ENCODE data around the gene ETV7.

ETV7 gene

DNA sequence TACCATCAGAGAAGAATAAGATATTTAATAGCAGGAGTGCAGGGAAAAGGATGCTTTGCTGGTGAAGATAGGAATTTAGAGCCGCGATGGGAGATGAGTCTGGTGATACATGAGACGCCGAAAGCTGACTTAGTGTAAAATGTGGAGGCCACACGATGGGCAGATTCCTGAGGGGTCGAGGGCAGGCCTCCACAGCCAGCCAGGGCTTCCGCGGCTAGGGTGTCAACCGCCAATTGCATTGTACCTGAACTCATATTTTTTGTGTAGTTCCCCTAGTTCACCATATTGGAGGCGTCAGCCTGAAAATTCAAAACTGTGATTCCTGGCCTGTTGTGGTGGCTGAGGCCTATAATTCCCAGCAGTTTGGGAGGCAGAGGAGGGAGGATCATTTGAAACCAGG lies 8.5 kb downstream of the ETV7 start:
- Histone ChIP-seq H3K9me2 (replicated peaks; ENCODE audit: insufficient read depth, low read length) (no peaks in the 10 kb centered on the region), H3K4me2 (ENCODE audit: low read depth, low read length, poor library complexity, severe bottlenecking) (no peak overlapping the region), H3K9ac (ENCODE audit: low read length) (no peak overlapping the region), H3K36me3 (ENCODE audit: low read length) (no peaks in the 10 kb centered on the region), H3K27me3 (ENCODE audit: low read length) (no peaks in the 10 kb centered on the region), H3F3A (ENCODE audit: insufficient read depth) (no peaks in the 10 kb centered on the region), H4K20me1 (ENCODE audit: low read depth, low read length) (no peaks in the 10 kb centered on the region), H2AFZ (ENCODE audit: low read depth, low read length, severe bottlenecking) (no peak overlapping the region), H3K4me3 (ENCODE audit: insufficient read depth, low read length, poor library complexity, severe bottlenecking) (no peak overlapping the region), H3K27ac (ENCODE audit: low read depth, low read length) (no peak overlapping the region), H3K9me3 (ENCODE audit: insufficient read depth, low read length) (no peaks in the 10 kb centered on the region), H3K79me2 (ENCODE audit: insufficient read depth, low read length) (no peaks in the 10 kb centered on the region)
- no peak for TF ChIP-seq EZH2phosphoT487 (conservative IDR thresholded peaks at IDR 0.05; ENCODE audit: low read length)
- TF ChIP-seq, protein P1, sequence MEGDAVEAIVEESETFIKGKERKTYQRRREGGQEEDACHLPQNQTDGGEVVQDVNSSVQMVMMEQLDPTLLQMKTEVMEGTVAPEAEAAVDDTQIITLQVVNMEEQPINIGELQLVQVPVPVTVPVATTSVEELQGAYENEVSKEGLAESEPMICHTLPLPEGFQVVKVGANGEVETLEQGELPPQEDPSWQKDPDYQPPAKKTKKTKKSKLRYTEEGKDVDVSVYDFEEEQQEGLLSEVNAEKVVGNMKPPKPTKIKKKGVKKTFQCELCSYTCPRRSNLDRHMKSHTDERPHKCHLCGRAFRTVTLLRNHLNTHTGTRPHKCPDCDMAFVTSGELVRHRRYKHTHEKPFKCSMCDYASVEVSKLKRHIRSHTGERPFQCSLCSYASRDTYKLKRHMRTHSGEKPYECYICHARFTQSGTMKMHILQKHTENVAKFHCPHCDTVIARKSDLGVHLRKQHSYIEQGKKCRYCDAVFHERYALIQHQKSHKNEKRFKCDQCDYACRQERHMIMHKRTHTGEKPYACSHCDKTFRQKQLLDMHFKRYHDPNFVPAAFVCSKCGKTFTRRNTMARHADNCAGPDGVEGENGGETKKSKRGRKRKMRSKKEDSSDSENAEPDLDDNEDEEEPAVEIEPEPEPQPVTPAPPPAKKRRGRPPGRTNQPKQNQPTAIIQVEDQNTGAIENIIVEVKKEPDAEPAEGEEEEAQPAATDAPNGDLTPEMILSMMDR (IDR thresholded peaks at IDR 0.05; ENCODE audit: insufficient read depth, low read length, poor library complexity, severe bottlenecking): no peak

DNA sequence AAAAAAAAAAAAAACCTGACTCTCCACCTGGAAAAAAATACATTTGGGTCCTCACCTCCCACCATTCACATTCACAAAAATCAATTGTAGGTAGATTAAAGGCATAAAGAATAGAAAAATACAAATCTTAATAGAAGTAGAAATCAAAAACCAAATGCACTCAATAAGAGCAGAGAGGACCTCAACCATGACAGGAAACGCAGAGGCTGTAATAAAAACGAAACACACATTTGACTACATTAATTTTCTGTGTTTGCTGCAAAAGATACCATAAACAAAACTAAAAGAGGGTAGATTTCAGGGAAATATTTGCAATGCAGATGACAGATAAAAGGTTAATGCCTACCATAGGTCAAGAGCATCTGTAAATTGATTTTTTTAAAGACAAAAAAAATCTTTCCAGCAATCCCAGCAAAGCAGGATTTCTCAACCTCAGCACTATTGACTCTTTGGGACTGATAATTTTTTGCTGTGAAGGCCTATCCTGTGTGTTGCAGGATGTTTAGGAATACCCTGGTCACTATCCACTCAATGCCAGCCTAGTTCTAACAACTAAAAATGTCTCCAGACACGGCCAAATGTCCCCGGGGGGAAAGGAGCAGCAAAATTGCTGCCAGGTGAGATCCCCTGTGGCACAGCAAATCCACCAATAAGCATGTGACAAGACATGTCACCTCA lies 9.1 kb downstream of the ETV7 start:
- Histone ChIP-seq H3K36me3 (ENCODE audit: low read length) (no peaks in the 10 kb centered on the region), H2AFZ (ENCODE audit: low read depth, low read length, severe bottlenecking) (no peak overlapping the region), H3K9me2 (replicated peaks; ENCODE audit: insufficient read depth, low read length) (no peaks in the 10 kb centered on the region), H3K9me3 (ENCODE audit: insufficient read depth, low read length) (no peaks in the 10 kb centered on the region), H3F3A (ENCODE audit: insufficient read depth) (no peaks in the 10 kb centered on the region), H3K4me2 (ENCODE audit: low read depth, low read length, poor library complexity, severe bottlenecking) (no peak overlapping the region), H3K79me2 (ENCODE audit: insufficient read depth, low read length) (no peaks in the 10 kb centered on the region), H3K4me3 (ENCODE audit: insufficient read depth, low read length, poor library complexity, severe bottlenecking) (no peak overlapping the region), H4K20me1 (ENCODE audit: low read depth, low read length) (no peaks in the 10 kb centered on the region), H3K27ac (ENCODE audit: low read depth, low read length) (no peak overlapping the region), H3K9ac (ENCODE audit: low read length) (no peak overlapping the region), H3K27me3 (ENCODE audit: low read length) (no peaks in the 10 kb centered on the region)
- TF ChIP-seq EZH2phosphoT487 (conservative IDR thresholded peaks at IDR 0.05; ENCODE audit: low read length): no peak
- TF ChIP-seq, protein P1 (IDR thresholded peaks at IDR 0.05; ENCODE audit: insufficient read depth, low read length, poor library complexity, severe bottlenecking): no peak

DNA sequence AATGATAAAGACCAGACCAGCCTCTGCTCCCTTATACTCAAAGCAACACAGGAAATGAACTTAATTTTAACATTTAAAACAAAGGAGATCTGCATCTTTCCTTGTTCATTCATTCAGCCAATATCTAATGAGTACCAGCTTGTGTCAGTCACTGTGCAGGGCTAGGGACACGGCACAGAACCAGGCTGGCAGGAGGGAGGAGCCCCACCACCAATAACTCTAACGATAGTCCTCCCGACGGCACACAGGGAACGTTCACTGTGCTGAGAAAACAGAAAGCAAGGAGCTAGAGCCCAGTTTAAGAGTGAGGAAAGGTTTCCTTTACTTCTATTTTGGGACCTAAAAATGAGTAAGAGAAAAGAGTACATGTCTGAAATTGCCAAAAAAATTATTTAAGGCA lies 9.9 kb downstream of the ETV7 start:
- no peak overlapping the region for H3K4me2 ChIP-seq (ENCODE audit: low read depth, low read length, poor library complexity, severe bottlenecking)

More for the DNA sequence above, 9.9 kb downstream of the ETV7 start:
- no peaks in the 10 kb centered on the region for H3K27me3 ChIP-seq (ENCODE audit: low read length)
- H3K79me2 ChIP-seq (ENCODE audit: insufficient read depth, low read length): no peaks in the 10 kb centered on the region
- no peak overlapping the region for H2AFZ ChIP-seq (ENCODE audit: low read depth, low read length, severe bottlenecking)
- H3K36me3 ChIP-seq (ENCODE audit: low read length): no peaks in the 10 kb centered on the region
- no peaks in the 10 kb centered on the region for H3F3A ChIP-seq (ENCODE audit: insufficient read depth)
- no peak overlapping the region for H3K9ac ChIP-seq (ENCODE audit: low read length)
- no peak overlapping the region for H3K27ac ChIP-seq (ENCODE audit: low read depth, low read length)
- no peaks in the 10 kb centered on the region for H3K9me3 ChIP-seq (ENCODE audit: insufficient read depth, low read length)
- no peaks in the 10 kb centered on the region for H3K9me2 ChIP-seq (replicated peaks; ENCODE audit: insufficient read depth, low read length)
- H4K20me1 ChIP-seq (ENCODE audit: low read depth, low read length): no peaks in the 10 kb centered on the region
- H3K4me3 ChIP-seq (ENCODE audit: insufficient read depth, low read length, poor library complexity, severe bottlenecking): no peak overlapping the region
- TF ChIP-seq, protein P1 (IDR thresholded peaks at IDR 0.05; ENCODE audit: insufficient read depth, low read length, poor library complexity, severe bottlenecking): no peak
- TF ChIP-seq EZH2phosphoT487 (conservative IDR thresholded peaks at IDR 0.05; ENCODE audit: low read length): no peak

All from SU-DHL-6 (cell line).